GM19043 (cell line): ENCODE data around the gene DCAF17.
A peak's percentile ranks its signal among the peaks of the same experiment; 100 is the strongest.
"Not testable (repeated sequence)": the region's sequence is repeated elsewhere in the genome, so short reads cannot be mapped to it uniquely, and the experiment has no call there.

Source experiments
- ATAC-seq: cut with Tn5 transposase; IDR thresholded peaks from one replicate; pipeline ENCODE4 v1.9.1; 2021; ENCODE audit warnings: low read depth; ENCODE audit not compliant: unreplicated experiment

Gene DCAF17

DNA sequence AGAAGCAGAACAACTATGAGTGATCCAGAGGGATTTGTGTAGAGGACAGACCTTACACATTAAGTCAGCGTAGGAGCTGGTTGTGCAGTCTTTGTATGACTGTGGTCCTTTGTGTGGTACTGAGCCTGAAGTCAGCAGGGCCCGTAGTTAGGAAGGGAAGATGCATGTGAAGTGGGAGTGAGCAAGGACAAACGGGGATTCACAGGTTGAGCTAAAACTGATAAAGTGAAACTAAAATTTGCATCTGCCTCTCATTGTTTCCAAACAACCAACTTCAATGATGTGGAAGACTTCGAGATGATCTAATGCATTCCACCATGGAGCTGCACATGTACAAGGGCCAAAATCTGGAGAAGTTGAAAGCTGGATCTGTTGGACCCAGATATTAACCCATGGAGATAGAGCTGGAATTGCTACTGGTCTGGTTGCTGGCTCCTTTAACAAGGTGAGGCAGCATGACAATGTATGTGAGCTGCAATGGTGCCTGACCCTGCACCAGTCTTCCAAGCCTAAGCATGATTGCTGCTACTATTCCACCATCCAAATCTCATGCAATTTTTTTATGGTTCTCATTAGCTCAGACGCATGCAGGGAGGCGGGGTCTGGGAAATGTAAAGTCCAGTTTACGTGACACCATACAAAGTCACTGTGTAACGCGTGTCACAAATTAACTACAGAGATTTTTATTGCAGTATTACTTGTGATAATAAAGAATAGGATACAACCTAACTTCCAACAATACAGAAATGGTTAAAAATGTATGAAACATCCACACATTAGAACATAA lies 76.1 kb downstream of the DCAF17 start:
- peak; percentile 58 for ATAC-seq

DNA sequence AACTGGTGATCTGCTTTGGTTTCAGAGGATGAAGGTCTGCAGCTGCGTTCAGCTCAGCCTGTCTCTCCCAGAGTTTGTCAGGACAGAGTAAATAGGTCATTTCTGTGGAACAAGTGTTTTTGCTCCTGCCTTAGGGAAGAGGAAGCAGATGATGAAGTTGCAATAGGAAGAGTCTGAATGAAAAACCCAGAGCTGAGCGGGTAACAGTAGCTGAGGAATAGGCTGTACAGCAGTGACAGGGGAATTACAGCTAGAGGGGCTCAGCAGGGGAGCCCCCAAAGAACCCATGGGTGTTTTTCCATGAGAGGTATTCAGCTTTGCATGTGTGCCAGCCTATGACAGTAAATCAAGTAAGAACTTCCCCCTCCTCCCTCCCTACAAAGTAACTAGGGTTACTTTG lies 78.0 kb downstream of the DCAF17 start:
- no peak for ATAC-seq

DNA sequence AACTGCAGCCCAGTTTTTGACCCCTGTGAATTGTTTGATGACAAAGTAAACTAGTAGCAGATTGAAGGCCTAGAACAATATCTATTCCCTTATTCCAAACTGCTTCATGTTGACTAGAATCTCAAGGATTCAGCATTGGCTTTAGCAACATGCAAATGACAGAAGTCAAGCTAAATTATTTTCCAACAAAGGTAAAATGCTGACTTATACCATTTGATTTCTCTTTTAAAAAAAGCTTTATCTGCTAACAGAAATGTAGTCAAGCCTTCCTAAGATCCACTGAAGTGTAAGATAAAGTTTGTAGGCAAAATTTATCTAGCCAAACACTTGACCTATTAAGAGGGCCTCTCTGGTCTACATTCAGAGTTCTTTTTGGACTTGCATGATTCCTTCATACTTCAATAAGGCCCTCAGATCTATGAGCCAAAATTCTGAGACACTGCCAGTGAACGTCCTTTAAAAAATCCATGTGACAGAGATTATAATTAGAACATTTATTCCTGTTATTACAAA lies 78.7 kb downstream of the DCAF17 start:
- ATAC-seq: no peak

DNA sequence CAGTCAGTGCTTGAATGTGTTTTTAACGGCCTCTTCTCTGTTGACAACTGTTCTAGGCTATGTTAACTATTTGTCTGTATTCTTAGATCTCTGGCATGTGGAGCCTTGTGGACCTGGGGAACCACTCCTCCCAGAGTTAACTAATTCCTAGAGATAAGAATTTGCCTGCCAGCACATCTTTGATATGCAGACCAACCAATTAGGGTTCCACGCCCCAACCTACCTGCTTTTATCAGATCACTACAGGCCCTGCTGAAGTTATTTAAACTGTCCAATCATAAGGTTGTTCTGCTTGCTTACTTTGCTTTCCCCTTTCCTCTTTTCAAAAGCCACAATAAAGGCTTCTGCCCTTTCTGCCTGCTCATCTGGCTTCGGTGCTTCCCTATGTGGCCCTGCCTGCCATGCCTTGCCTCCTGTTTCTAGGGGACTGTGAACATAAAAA lies 79.7 kb downstream of the DCAF17 start:
- no peak for ATAC-seq

DNA sequence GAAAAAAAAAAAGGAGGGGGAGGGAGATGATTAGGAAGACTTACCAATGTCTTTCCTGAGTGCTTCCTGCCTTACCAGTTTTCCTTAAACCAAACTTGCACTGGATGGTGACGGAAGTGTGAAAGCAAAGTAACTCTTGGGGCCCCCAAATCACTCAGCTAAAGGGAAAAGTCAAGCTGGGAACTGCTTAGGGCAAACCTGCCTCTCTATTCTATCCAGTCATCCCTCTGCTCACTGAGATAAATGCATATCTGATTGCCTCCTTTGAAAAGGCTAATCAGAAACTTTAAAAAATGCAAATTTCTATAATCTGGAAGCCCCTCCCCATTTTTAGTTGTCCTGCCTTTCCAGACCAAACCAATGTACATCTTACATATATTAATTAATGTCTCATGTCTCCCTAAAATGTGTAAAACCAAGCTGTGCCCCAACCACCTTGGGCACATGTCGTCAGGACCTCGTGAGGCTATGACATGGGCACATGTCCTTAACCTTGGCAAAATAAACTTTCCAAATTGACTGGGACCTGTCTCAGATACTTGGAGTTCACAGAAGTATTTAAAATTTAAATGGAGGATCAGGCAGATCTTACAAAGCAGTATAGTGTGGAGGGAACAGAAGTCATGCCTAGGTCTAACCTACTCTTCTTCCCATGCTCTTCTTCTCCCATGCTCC lies 81.0 kb downstream of the DCAF17 start:
- no peak for ATAC-seq

DNA sequence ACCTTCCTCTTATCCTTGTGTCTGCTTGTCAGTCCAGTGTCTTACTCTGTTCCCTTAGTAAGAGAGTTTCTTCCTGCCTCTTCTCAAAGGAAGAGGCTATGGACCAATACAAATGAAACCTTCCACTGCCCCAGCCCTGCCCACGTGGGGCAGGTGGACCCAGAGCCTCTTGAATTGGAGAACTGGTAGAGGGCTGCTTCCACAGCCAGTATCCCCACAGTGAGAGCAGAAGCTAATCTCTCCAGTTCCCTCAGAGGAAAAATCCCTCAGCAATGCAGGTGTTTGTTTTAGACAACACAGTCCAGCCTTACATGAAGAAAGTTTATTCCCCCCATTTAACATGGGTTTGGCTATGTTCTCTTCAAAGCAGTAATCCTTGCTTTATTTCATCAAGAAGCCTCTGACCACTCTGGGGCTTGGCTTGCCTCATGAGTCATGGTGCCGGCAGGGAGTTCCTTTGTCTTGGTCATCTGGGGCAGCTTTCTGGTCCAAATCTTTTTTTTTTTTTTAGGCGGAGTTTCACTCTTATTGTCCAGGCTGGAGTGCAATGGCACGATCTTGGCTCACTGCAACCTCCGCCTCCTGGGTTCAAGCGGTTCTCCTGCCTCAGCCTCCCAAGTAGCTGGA lies 81.8 kb downstream of the DCAF17 start:
- ATAC-seq: no peak

DNA sequence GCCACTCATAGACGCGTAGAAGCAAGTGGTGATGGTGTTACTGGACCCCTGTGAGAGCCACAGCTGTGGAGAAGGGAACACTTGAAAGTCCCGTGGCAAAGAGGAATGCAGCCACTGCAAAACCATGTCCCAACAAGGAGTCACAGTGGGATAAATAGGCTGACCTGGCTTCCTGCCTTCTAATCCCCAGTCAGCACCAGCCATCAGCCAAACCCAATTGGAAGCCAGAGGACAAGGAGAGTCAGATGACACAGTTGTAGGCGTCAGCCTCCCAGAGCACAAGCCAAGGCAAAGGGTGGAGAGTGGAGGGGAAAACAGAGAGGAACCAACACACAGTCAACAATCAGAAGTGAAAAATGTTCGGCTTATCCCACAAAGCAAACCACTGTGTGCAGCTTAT lies 82.8 kb downstream of the DCAF17 start:
- ATAC-seq: no peak

DNA sequence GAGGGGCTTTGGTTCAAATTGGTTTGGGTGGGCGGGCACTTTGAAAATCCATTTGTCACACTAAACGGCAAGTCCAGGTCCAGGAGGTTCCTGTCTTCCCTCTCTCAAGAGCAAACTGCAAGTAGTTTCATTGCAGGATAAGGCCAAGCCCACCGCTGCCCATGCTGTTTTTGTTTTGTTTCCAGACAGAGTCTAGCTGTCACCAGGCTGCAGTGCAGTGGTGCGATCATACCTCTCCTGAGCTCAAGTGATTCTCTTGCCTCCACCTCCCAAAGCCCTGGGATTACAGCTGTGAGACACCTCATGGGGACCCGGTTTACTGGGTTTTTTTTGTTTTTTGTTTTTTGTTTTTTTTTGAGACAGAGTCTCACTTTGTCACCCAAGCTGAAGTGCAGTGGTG lies 86.4 kb downstream of the DCAF17 start:
- no peak for ATAC-seq

DNA sequence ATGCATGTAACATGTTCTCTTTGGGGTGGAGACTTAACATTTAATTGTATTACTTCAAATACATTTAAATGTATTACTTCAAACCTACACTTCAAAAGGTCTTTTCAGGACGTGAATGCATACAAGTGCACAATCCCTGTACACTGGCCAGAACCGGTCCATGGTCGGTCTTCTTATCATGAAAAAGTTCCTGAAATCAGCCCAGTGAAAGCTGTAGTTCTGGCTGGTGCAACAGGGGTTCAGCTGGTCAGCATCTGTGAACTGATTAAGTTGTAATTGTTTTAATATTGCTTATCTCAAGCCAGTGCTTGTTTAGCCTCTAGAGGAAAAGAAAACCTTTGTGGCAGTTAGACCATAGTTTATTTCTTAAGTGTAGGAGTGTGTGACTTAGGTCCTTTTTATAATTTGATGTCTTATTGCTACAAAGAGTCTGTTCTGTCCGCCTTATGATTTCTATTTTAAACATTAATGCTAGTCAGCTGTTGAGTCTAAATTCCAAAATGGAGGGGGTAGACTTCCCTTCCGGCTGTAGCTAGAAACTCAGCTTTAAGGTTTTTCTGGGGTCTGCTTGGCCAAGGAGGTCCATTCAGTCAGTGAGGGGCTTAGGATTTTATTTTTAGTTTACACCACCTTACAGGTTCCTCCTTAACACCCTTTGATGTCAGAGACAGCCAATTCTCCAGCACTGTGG lies 87.5 kb downstream of the DCAF17 start:
- no peak for ATAC-seq

DNA sequence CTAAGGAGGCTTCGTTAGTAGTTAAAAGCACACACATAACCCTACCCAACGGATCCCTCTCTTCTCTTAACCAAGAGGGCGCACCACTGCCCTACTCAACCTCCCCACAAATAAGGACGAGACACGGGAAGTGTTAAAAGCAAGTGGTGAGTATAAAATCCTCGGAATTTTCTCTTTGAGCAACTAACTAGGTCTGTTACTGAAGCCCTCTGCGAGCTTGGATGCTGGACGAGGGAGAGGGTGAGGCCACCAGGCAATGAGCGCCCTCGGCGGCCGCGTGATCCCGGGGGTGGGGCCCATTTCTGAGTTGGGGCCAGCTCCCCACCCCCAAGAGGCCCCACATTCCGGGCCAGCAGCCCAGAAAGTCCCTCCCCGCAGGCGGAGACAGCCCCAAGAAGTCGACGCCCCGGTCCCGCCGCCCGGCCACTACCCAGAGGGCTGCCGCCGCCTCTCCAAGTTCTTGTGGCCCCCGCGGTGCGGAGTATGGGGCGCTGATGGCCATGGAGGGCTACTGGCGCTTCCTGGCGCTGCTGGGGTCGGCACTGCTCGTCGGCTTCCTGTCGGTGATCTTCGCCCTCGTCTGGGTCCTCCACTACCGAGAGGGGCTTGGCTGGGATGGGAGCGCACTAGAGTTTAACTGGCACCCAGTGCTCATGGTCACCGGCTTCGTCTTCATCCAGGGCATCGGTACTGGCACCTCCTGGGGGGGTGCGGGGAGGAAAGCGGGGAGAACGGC lies 88.2 kb downstream of the DCAF17 start, which contains the start of gene CYBRD1:
Gene CYBRD1 (plus strand): TSS at position 423 of the 736 bp plus-strand sequence. CDS start 72 bp downstream, at position 495.
- peak; percentile 38 for ATAC-seq

DNA sequence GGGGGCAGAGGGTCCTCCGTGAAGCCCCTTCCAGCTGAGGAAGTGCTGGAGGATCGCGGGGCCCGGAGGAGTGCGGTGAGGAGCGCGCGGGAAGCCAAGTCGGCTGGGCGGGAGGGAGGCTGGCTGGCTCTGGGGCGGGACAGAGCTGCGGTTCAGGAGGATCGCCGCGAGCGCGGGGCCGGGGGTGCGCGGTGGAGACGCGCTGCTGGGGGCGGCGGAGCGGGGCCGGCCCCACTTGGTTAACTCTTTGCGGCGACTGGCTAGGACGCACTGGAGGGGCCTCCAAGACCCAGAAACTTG lies 88.7 kb downstream of the DCAF17 start:
- peak; percentile 26 for ATAC-seq

DNA sequence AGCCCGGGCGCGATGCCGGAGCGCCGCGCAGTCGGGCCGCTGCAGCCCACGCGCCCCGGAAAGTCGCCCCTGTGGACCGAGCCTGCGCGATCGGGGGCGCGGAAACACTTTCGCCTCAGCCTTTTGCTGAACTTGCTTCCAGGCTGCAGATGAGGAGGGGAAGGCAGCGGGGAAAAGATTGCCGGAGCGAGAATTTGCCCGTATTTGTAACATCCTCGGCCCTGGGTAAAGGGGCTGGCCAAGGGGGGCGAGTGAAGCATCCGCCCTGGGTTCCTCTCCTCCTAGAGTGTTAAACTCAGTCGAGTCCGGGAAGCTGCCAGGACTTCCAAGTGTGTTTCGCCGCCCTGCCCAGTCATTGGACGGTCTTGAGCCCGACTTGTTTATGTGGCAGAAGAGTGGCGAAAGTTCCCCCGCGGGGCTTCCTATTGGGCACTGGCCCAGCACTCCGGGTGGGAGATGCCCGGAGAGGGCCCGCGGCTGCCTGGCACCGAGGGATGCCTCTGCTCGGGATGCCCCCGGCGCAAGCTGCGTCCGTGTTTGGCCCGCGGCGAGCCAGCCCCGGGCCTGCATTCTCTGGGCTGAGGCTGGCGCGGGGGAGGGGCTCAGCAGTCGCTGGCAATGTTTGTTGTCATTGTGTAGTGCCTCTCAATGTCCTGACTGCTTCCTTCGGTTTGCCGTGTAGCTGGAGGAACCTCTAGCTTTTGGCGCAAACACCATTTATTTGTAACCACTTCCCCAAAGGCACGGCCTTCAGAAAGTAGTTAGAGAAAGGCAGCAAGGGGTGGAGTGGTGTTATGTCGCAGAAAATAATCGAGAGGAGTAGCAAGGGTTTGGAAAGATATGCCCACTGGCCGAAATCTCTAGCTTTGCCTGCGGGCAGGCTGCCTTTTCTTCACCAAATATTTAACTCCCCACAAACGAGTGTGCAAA lies 89.3 kb downstream of the DCAF17 start:
- peak; percentile 38 for ATAC-seq

DNA sequence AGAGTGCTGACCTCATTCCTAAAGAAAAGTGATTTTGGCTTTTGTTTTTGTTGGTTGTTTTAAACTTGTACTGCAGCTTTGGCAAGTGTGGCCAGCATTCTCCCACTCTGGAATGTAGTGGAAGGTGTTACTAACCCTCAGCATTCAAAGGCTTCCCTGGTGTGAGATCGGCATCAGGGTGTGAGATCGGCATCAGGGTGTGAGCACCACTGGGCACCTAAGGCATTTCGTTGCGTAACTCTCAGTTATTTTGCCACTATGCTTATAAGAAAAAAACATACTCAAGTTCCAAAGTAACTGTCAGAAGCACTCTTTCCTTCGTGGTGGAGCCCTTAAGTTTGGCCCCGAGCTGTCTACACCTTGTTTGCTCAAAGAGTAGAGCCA lies 90.0 kb downstream of the DCAF17 start:
- ATAC-seq: no peak

DNA sequence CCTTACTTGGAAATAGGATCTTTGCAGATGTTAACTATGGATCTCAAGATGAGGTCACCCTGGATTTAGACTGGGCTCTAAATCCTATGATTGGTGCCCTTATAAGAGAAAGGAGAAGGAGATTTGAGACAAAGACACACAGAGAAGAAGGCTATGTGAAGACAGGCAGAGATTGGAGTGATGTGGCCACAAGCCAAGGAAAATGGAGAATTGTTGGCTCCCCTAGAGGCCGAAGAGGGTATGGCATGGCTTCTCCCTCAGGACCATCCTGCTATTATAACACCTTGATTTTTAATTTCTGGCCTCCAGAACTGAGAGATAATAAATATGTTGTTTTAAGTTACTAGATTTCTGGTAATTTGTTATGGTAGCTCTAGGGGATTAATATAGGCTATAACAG lies 95.9 kb downstream of the DCAF17 start:
- ATAC-seq: no peak

DNA sequence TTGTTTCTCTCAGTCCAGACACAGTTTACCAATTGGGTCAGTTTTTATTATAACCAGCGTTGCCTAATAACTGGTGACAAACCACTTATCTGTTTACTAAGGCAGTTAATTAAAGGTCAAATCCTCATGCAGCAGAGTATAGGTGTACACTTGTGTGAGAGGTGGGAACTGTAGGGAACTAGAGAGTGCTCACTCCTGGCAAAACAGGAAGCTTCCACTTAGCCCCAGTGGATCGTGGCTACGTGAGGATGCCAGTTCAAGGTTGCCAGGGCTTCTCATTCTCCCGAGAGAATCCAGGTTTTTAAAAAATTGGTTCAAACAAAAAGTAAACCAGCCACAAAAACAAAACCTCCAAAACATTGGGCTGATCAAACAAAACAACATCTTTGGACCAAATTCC lies 96.4 kb downstream of the DCAF17 start:
- ATAC-seq: no peak

DNA sequence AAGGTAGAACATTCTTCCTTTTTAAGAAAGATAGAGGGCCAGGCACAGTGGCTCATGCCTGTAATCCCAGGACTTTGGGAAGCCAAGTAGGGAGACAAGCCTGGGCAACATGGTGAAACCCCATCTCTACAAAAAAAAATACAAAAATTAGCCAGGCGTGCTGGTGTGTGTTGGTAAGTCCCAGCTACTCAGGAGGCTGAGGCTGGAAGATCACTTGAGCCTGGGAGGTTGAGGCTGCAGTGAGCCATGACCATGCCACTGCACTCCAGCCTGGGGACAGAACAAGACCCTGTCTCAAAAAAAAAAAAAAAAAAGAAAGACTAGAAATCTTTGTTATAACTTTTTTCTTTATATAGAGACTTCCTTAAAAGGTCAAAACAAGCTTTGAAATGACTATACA lies 96.8 kb downstream of the DCAF17 start:
- ATAC-seq: not testable (repeated sequence)

DNA sequence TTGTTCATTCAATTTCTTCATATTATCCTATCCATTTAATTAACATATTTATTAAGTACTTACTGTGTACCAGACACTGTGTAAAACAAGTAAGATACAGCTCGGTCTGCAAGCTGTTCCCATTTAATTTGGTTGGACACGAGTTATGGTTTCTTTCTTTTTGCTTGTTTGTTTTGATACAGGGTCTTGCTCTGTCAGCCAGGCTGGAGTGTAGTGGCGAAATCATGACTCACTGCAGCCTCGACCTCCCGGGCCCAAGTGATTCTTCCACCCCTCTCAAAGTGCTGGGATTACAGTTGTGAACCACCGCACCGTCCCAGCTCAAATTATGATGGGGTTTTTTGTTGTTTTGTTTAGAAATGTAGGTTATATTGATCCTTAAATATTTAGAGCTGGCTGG lies 97.3 kb downstream of the DCAF17 start:
- ATAC-seq: no peak

DNA sequence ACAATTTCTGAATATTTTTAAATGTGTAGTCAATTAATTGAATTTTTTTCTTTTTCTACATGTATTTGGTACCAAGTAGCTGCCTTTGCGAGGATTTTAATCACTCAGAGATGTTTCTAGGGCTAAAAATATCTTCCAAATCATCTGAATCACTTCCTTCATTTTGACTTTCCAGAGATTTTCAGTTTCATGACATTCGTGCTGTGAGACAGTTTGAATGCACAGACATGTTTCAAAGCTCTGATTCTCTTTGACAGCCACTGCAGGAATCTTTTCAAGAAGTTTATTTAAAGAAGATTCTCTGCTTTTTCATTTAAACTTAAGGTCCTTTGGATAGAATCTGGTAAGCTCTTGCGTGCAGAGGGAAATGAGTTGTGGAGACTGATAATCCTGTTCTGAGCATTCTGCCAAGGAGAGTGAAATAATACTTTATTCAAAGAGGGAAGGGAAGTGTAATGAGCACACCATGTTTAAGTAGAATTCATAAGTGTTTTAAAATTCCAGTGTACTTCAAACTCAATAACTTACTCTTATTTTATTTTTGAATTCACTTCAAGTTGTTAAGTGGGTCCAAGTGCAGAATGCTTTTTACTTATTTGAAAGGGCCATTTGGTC lies 97.9 kb downstream of the DCAF17 start:
- ATAC-seq: no peak

DNA sequence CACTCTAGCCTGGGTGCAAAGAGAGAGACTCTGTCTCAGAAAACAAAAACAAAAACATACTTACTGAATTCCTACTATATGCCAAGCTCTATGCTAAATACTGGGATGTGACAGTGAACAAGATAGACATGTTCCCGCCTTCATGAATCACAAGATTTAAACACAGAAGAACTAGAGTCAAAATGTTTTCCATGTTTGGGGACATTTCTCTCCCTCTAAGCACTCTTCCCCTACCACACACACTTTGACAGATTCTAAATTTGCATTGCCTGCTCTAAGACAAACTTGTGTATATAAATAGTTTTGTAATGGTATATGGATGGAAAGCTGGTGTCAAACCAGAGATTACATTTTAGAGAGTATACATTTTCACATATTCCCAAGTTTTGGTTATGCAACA lies 99.3 kb downstream of the DCAF17 start:
- no peak for ATAC-seq
